Fibroblast of skin of left quadriceps (primary cell): Measurements from ENCODE around the gene MARK1.

Experiments
- DNase-seq, 2 experiments: peaks; one replicate each; pipeline ENCODE4 v3.0.0-alpha.2; 2013; ENCODE audit warnings: low read depth in 2 of 2

Gene MARK1

DNA sequence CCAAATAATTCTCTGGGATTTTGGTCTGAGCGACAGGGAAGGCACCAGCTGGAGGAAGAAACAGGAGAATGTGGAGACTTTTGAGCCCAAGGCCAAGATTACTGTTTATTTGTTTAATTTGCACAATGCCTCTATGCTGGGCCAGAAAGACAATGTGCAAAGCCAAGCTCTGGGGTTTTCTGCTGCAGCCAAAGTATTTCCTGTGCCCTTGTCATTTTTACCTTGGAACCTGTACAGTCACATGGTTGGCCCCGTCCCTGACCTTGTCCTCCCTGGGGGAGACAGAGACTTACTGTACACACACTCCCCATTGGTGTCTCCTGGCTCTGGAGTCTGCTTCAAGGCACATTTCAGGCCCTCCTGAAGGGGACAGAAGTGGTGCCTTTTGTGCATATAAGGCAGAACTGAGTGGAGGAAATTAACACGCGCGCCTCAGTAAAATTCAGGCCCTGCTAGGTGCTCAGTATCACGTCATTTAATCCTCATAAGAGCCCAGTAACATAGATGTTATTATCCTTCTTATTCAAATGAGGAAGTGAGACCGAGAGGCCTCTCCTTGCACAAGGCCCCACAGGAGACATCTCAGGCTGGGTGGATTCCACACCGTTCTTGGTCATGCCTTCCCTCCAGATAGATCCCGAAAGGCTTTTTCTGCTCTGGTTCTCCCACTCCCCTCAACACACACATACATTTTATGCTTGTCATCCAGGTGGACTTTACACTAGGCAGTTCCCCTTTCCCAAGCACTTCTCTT, 183.3 kb downstream of the MARK1 start:
- DNase-seq: no peak
